Fibroblast of the conjunctiva (primary cell): Measurements from ENCODE around the gene STRIT1.
A peak's percentile ranks its signal among the peaks of the same experiment; 100 is the strongest.
"Not testable (repeated sequence)": the region's sequence is repeated elsewhere in the genome, so short reads cannot be mapped to it uniquely, and the experiment has no call there.

Experiments
- DNase-seq: peaks from one replicate; pipeline ENCODE4 v3.0.0-alpha.2; 2010; ENCODE audit warnings: low read depth

STRIT1 gene

GRCh38 chr3:155313300-155313699 is 19.8 kb upstream of the STRIT1 start:
- DNase-seq: no peak

DNA sequence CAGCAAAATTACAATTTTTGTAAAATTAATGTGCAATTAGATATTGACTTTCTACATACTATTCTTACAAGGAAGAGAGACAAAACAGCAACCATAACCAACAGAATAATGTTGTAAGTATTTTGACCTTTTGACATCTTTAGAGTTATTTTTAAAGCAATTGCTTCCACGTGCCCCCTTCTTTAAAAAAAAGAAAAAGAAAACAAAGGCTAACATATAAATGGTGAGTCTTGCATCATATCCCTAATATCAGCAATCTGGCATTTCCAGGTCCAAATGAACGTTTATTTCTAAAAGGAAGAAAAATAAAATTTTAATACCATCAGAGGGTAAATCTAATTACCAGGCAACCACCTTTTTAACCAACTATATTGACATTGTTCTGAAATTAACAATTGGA is 19.3 kb upstream of the STRIT1 start:
- no peak for DNase-seq

- no peak for DNase-seq
These were observed 16.1 kb upstream of the STRIT1 start for GRCh38 chr3:155309581-155309980.

GRCh38 chr3:155308831-155309230 is 15.3 kb upstream of the STRIT1 start:
- DNase-seq: no peak

DNA sequence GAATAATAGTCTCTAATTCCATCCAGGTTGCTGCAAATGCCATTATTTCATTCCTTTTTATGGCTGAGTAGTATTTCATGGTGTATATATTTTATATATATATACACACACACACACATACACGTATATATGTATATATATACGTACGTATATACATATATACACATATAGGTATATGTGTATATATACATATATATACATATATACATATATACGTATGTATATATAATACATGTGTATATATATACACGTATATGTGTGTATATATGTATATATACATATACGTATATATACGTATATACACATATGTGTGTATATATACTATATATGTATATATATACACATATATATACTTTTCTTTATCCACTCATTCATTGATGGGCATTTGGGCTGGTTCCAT is 13.7 kb upstream of the STRIT1 start:
- DNase-seq: no peak

DNA sequence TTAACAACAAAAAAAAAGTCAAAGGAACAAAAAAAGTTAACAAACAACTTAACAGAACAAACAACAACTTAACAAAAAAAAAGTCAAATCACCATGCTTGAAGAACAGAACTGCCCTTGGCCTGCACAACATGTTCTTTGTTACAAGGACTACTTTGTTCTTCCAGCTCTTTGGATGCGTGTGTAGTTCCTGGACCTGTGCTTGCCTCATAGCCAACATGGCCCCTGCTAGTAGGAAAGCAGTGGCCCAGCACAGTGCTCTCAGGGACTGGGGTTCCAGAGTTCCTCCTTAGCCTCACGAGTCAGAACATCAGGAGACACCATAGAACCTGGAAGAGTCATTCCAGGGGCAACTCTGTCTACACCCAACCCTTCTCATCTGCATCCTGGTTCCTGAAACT is 10.9 kb upstream of the STRIT1 start:
- DNase-seq: no peak

DNA sequence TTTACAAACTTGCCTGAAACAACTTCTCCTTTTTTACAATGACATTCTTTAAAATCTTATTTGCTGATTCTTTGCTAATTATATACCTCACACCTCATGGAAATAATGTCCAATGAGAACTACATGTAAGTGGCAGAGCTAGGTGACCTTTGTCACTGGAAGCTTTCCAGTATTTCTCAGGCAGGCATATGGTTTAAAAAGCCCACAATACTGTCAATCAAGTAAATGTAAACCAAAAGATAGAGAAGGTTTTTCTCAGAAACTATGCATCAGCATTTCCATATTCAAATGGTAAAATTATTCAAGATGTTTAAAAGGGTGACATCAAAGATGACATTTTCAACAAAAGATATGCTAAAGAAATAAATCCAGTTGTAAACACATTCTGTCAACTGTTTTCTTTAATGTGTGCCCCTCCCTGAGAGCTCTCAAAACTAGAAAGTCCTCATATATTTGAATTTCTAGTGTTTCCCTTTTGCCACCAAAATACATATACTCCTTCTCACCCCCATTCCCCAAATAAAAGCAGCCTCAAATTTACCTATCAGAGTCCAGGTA is 10.1 kb upstream of the STRIT1 start:
- no peak for DNase-seq

GRCh38 chr3:155302891-155303290 is 9.4 kb upstream of the STRIT1 start:
- no peak for DNase-seq

- no peak for DNase-seq
These were observed 9.0 kb upstream of the STRIT1 start for GRCh38 chr3:155302481-155302880.

DNA sequence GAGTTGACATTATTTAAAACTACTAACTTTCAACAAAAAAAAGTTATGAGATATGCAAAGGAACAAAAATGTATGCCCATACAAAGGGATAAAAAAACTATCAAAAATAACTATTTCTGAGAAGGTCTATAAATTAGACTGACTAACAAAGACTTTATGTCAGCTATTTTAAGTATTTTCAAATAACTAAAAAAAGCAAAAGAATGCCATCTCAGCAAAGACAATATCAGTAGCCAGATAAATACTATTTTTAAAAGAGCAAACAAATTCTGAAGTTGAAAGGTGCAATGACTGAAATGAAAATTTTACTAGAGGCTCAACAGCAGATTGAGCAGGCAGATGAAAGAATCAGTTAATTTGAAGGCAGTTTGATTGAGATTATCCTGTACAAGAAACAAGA is 3.6 kb upstream of the STRIT1 start:
- DNase-seq: no peak

- DNase-seq: no peak
These were observed 2.9 kb upstream of the STRIT1 start for GRCh38 chr3:155296413-155296812.

- no peak for DNase-seq
These were observed 790 bp downstream of the STRIT1 start for GRCh38 chr3:155292693-155293092.

- peak; percentile 52 for DNase-seq
These were observed 1.4 kb downstream of the STRIT1 start for GRCh38 chr3:155292133-155292532.

GRCh38 chr3:155286736-155287135 is 6.7 kb downstream of the STRIT1 start:
- DNase-seq: no peak

GRCh38 chr3:155285936-155286335 is 7.5 kb downstream of the STRIT1 start:
- no peak for DNase-seq

DNA sequence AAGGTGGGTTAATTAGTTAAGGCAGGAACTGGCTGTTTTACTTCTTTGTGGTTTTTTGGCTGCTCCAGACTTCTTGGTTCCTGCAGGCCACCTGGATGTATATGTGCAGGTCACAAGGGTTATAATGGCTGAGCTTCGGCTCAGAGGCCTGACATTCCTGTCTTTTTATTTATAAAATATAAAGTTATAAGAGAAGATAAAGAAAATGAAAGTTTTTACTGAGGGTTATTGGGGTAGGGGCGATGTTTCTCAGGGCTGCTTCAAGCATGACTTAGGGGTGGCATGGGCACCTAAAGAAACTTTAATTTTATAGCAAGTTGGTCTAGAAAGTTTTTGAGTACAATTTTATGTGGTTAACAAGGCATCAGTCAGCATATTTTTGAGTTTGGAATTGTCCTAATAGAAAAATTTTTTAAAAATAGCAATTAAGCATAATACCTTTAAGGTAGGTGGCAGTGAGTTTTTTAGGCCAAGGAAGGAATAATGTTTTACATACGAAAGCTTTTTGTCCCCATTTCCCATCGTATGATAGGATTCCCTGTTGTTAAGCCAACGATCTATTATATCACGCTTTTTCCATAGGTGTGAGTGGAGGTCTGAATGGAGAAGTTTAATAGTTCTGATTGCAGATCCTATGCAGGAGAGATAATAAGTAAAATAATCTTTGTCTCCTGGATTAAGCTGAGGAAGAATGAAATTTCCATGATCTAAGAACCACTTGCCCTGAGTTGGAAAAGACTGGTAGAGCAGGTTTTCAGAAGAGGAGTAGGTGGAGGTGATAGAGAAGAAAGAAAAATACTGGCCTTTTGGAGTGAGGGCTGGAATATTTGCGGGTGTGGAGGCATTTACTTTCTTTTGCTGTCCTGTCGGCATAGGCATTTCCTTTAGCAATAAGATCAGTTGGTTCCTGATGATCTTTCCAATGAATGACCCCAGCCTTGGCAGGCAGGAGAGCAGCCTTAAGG is 10.1 kb downstream of the STRIT1 start:
- no peak for DNase-seq

DNA sequence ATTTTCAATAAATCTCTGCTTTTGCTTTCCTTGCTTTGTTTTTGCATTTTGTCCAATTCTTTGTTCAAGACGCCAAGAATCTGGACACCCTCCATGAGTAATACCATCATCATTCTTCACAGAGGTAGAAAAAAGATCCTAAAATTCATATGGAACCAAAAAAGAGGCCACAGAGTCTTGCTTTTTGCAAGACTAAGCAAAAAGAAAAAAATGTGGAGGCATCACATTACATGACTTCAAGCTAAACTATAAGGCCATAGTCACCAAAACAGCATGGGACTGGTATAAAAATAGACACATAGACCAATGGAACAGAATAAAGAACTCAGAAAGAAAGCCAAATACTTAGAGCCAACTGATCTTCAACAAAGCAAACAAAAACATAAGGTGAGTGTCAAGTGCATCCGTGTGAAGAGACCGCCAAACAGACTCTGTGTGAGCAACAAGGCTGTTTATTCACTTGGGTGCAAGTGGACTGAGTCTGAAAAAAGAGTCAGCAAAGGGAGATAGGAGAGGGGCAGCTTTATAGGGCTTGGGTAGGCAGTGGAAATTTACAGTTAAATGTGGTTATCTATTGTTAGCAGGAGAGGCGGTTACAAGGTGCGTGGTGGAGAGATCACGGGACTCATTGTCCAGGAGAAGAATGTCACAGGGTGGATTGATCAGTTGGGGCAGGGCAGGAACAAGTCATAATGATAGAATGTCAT is 10.9 kb downstream of the STRIT1 start:
- peak; percentile 22 for DNase-seq

DNA sequence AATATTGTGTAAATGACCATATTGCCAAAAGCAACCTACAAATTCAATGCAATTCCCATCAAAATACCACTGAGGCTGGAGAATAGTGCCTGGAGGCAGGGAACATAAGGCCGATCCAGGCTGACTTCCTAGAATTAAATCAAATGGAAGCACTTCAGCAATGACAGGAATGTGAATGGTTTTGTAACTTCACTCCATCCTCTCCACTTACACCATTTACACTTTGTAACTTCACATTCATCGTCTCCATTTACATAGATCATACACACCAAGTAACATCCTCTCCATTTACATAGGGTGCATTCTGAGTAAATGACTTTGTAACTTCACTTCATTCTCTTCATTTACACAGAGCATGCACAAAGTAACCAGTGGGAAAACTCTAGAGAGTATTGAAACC is 11.6 kb downstream of the STRIT1 start:
- DNase-seq: no peak

GRCh38 chr3:155276089-155276488 is 17.4 kb downstream of the STRIT1 start:
- DNase-seq: not testable (repeated sequence)

DNA sequence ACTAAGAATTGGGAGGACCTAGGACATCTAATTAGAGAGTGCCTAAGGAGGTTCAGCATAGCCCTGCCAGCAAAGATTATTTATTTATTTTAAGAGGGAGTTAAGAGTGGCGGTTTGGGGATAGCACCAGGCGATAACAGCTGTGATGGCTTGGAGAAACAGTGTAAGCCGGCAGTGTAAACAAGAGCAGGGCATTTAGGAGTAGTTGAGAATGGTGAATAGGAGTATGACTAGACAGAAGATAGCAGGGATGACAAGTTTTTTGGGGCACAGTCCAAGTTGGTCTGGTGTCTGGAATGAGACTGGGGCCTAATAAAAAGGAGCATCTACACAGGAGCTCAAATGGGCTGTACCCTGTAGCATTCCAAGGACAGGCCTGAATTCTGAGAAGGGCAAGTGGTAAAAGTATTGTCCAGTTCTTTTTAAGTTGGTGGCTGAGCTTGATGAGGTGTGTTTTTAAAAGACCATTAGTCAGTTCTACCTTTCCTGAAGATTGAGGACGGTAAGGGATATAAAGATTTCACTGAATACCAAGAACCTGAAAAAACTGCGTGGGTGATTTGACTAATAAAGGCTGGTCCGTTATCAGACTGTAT is 18.2 kb downstream of the STRIT1 start:
- DNase-seq: not testable (repeated sequence)

GRCh38 chr3:155274435-155274834 is 19.0 kb downstream of the STRIT1 start:
- DNase-seq: not testable (repeated sequence)

- DNase-seq: no peak
These were observed 22.2 kb downstream of the STRIT1 start for GRCh38 chr3:155271343-155271613.
